PC-3 (cell line): Measurements from ENCODE around the gene TRIM65.

Experiments
- CTCF ChIP-seq: fragments of 300-600 bp; sonication (generic); conservative IDR thresholded peaks from 2 replicates; pipeline ENCODE4 v1.5.1; 2017; ENCODE audit warnings: antibody characterized with exemption, low read depth, mild to moderate bottlenecking, low read length
- EZH2phosphoT487 ChIP-seq: fragments of 300-600 bp; sonication (generic); IDR thresholded peaks from 2 replicates; pipeline ENCODE4 v1.6.1; 2018; ENCODE audit warnings: mild to moderate bottlenecking, antibody characterized with exemption, low read length, borderline replicate concordance

GRCh38 chr17:75943491-75943890 is 46.7 kb upstream of the TRIM65 start:
- TF ChIP-seq CTCF, result no peak
- TF ChIP-seq EZH2phosphoT487, result no peak
